ENCODE results near the gene RSRC2. TPM values are rescaled to one million over a fixed set of nuclear protein-coding genes. Genes with fewer than 3 reads are reported as not detected.

The RSRC2 gene
- total RNA-seq, 1 experiment from 2014 or later = 64.9 TPM

- H2AK5ac ChIP-seq (ENCODE audit: insufficient read length, low read length) = no peak overlapping the region
- H3K23ac ChIP-seq (ENCODE audit: insufficient read length, low read depth, low read length) = no peak overlapping the region
- no peaks in the 10 kb centered on the region for H3K79me2 ChIP-seq (ENCODE audit: insufficient read depth, low read length)
- H3K18ac ChIP-seq (ENCODE audit: insufficient read length, low read depth, low read length) = no peak overlapping the region
- no peak overlapping the region for H3K56ac ChIP-seq (ENCODE audit: insufficient read length, low read depth, low read length)
- no peak overlapping the region for H2BK5ac ChIP-seq (ENCODE audit: insufficient read length, low read length)
- no peak overlapping the region for H2BK15ac ChIP-seq (ENCODE audit: low read depth, low read length)
- H3K23me2 ChIP-seq (ENCODE audit: insufficient read length, low read depth, low read length, poor library complexity, severe bottlenecking) = no peaks in the 10 kb centered on the region
- no peak overlapping the region for H2AFZ ChIP-seq (ENCODE audit: low read length)
- DNase-seq = no peak
- H4K20me1 ChIP-seq (ENCODE audit: control insufficient read depth, insufficient read depth, insufficient read length) = no peaks in the 10 kb centered on the region
- H2BK20ac ChIP-seq (ENCODE audit: low read depth, low read length, poor library complexity, severe bottlenecking) = no peak overlapping the region
- no peak overlapping the region for H3K27ac Mint-ChIP-seq
- TF ChIP-seq CTCF (conservative IDR thresholded peaks at IDR 0.05) = no peak
- H3K79me1 ChIP-seq (ENCODE audit: insufficient read depth, low read depth, low read length, poor library complexity, severe bottlenecking) = no peaks in the 10 kb centered on the region
- WGBS (ENCODE audit: extremely low coverage, insufficient read length, low lambda C conversion rate) = no CpG with 5 or more reads among the region's 6 CpGs
- no peak overlapping the region for H3K4ac ChIP-seq (ENCODE audit: low read depth, low read length)
- H3K27me3 Mint-ChIP-seq (ENCODE audit: low read depth) = no peaks in the 10 kb centered on the region
- no peak overlapping the region for H4K8ac ChIP-seq (replicated peaks; ENCODE audit: insufficient read length, low read depth, low read length)
- no peak overlapping the region for H3K27ac ChIP-seq (ENCODE audit: insufficient read length, low read depth, low read length)
- H2BK120ac ChIP-seq (ENCODE audit: low read depth, low read length, poor library complexity, severe bottlenecking) = no peak overlapping the region
- no peaks in the 10 kb centered on the region for H3K27me3 ChIP-seq (ENCODE audit: insufficient read depth, low read length)
- H3K4me1 Mint-ChIP-seq = peaks cover 2 to 4% of the 10 kb centered on the region in 2 experiments; a peak in 3 of 4 replicates
- H3K9ac ChIP-seq (ENCODE audit: extremely low read depth, insufficient read length, low read length) = no peak overlapping the region
- no peak overlapping the region for H3K4me2 ChIP-seq (ENCODE audit: insufficient read depth, insufficient read length, low read length)
- no peaks in the 10 kb centered on the region for H3K36me3 Mint-ChIP-seq (ENCODE audit: insufficient read depth in 1 of 3, low read depth in 3 of 3)
- no peaks in the 10 kb centered on the region for H3K4me1 ChIP-seq (ENCODE audit: insufficient read depth, low read length)
- H4K91ac ChIP-seq (ENCODE audit: insufficient read length, low read depth, low read length) = no peak overlapping the region
- H4K5ac ChIP-seq (ENCODE audit: insufficient read length, low read depth, low read length) = no peak overlapping the region
- H3K4me3 Mint-ChIP-seq = no peak overlapping the region
- H2BK12ac ChIP-seq (ENCODE audit: insufficient read length, low read depth, low read length) = no peak overlapping the region
- no peak overlapping the region for H3T11ph ChIP-seq (ENCODE audit: low read length)
- no peaks in the 10 kb centered on the region for H3K9me3 Mint-ChIP-seq
- H3K9me3 ChIP-seq (ENCODE audit: control insufficient read depth, low read depth, low read length) = no peaks in the 10 kb centered on the region
- H3K14ac ChIP-seq (ENCODE audit: insufficient read depth, low read length) = no peak overlapping the region
Observed at GRCh38 chr12:122454739-122455138, 72.0 kb downstream of the RSRC2 start.
